Measurements from ENCODE around the gene MYT1. TPM values are rescaled to one million over a fixed set of nuclear protein-coding genes. Genes with fewer than 3 reads are reported as not detected.
"Not testable (repeated sequence)": the region's sequence is repeated elsewhere in the genome, so short reads cannot be mapped to it uniquely, and the experiment has no call there.

The MYT1 gene
- total and polyA plus RNA-seq, 3 donors from 2014 or later, result 1.7 to 22.2 (median 2.9) TPM

GRCh38 chr20:64231621-64232550, 67.6 kb downstream of the MYT1 start:
- TF ChIP-seq POLR2A (IDR thresholded peaks at IDR 0.05) (no peak), CTCF (IDR thresholded peaks at IDR 0.05) (no peak)
- no peak for DNase-seq
- H3K27me3 ChIP-seq, result no peaks in the 10 kb centered on the region
- whole genome bisulfite sequencing, 2 donors, result 92 to 95% methylated on average over 12 to 27 of the region's 27 CpGs
- intact Hi-C loops (cut with DNase I; ENCODE audit: low total_unique reads), result no loop called here
- H3K4me1 ChIP-seq, result peaks cover 9% of the 10 kb centered on the region
- no peak overlapping the region for H3K4me3 ChIP-seq
- no peak overlapping the region for H3K27ac ChIP-seq
- H3K9me3 ChIP-seq, result no peaks in the 10 kb centered on the region
- H3K36me3 ChIP-seq (ENCODE audit: low read depth, missing control alignments), result no peaks in the 10 kb centered on the region

DNA sequence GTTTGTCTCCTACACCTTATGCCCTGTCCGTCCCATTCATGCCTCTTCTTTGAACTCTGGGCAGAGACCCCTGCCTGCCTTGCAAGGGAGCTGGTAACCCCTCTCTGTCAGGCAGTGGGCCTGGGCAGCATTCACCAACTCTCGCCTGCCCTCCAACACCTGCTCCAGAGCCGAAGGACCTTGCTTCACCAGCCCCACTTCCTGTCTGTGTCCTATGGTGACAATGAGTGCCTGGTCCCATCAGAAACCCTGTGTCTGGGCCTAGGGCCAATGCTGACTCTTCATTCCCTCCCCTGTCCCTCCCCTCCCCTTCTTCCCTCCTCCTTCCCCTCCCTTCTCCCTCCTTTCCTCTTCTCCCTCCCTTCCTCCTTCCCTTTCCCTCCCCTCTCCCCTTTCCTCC, 68.5 kb downstream of the MYT1 start:
- TF ChIP-seq CTCF (IDR thresholded peaks at IDR 0.05), result no peak
- TF ChIP-seq POLR2A (IDR thresholded peaks at IDR 0.05), result no peak
- Histone ChIP-seq H3K36me3 (ENCODE audit: low read depth, missing control alignments) (no peaks in the 10 kb centered on the region), H3K4me3 (no peak overlapping the region), H3K27ac (no peak overlapping the region), H3K9me3 (no peaks in the 10 kb centered on the region), H3K27me3 (no peaks in the 10 kb centered on the region), H3K4me1 (peaks cover 9% of the 10 kb centered on the region)
- DNase-seq, result peak; percentile 71
- intact Hi-C loops (cut with DNase I; ENCODE audit: low total_unique reads), result no loop called here
- WGBS, 2 donors, result 83 to 90% methylated on average over 3 of the region's 3 CpGs

DNA sequence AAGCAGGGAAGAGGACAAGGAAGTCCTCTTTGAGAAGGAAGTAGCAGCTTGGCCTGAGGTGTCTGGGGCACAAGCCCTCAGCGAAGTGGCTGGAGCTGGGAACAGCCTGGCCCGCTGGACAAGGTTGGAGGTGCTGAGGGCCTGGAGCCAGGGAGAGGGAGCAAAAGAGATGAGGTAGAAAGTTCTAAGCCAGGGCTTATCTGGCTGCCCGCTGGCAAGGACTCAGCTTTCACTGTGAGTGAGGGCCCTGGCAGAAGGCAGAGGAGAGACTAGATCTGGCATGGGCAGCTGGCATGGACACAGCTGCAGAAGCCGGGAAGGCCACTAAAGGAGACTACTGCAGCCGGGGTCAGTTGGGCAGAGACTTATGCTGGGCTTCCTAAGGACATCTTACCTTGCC, 69.5 kb downstream of the MYT1 start:
- Histone ChIP-seq H3K27ac (no peak overlapping the region), H3K36me3 (ENCODE audit: low read depth, missing control alignments) (no peaks in the 10 kb centered on the region), H3K9me3 (no peaks in the 10 kb centered on the region), H3K4me1 (peaks cover 9% of the 10 kb centered on the region), H3K4me3 (no peak overlapping the region), H3K27me3 (no peaks in the 10 kb centered on the region)
- DNase-seq, result peak; percentile 81
- whole genome bisulfite sequencing, 2 donors, result 54 to 80% methylated on average over 5 of the region's 5 CpGs
- TF ChIP-seq CTCF (IDR thresholded peaks at IDR 0.05), result no peak
- TF ChIP-seq POLR2A (IDR thresholded peaks at IDR 0.05), result no peak
- intact Hi-C loops (cut with DNase I; ENCODE audit: low total_unique reads), result no loop called here

DNA sequence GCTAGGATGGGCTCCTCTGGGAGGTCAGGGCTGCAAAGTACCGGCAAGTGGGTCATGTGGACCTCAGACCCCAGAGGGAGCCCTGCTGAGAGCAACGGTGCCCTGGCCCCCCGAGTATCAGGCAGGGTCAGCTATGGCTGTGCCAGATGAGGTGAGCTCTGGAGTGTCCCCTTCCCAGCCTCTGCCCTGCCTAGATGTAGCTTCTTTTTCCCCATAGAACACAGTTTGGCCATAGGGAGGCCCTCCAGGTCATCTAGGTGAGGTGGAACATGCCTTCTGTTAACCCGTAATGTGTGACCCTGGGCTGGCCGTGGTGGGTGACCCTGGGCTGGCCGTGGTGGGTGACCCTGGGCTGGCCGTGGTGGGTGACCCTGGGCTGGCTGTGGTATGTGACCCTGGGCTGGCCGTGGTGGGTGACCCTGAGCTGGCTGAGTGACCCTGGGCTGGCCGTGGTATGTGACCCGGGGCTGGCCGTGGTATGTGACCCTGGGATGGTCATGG, 70.1 kb downstream of the MYT1 start:
- intact Hi-C loops (cut with DNase I; ENCODE audit: low total_unique reads), result no loop called here
- no peak overlapping the region for H3K4me3 ChIP-seq
- H3K27me3 ChIP-seq, result no peaks in the 10 kb centered on the region
- TF ChIP-seq POLR2A (IDR thresholded peaks at IDR 0.05), result no peak
- TF ChIP-seq CTCF (IDR thresholded peaks at IDR 0.05), result no peak
- 78 to 86% methylated on average over 1 to 10 of the region's 11 CpGs for WGBS, 2 donors
- no peaks in the 10 kb centered on the region for H3K9me3 ChIP-seq
- peaks cover 9% of the 10 kb centered on the region for H3K4me1 ChIP-seq
- H3K36me3 ChIP-seq (ENCODE audit: low read depth, missing control alignments), result no peaks in the 10 kb centered on the region
- DNase-seq, result no peak
- H3K27ac ChIP-seq, result no peak overlapping the region

- H3K4me1 ChIP-seq; intact Hi-C loops (cut with DNase I; ENCODE audit: low total_unique reads); H3K4me3 ChIP-seq; H3K9me3 ChIP-seq; H3K27ac ChIP-seq; H3K36me3 ChIP-seq (ENCODE audit: low read depth, missing control alignments); DNase-seq; H3K27me3 ChIP-seq: not testable (repeated sequence)
- WGBS, 2 donors, result 89 to 91% methylated on average over 13 to 17 of the region's 17 CpGs
Observed at GRCh38 chr20:64234921-64235565, 70.8 kb downstream of the MYT1 start.
